Panc1 (cell line): ENCODE results near the gene SSBP2.

Experiments
- CTCF ChIP-seq: fragments of 450-650 bp; IDR thresholded peaks from 2 replicates; pipeline ENCODE4 v1.5.1; 2017; ENCODE audit warnings: mild to moderate bottlenecking
- REST ChIP-seq, 2 experiments: IDR thresholded peaks; 2 replicates each; pipeline ENCODE4 v1.6.1; 2011 to 2012; ENCODE audit warnings: low read depth in 2 of 2, control low read depth in 1 of 2, low read length in 1 of 2, mild to moderate bottlenecking in 1 of 2, moderate library complexity in 1 of 2; ENCODE audit not compliant: insufficient read depth in 1 of 2
- SIN3A ChIP-seq: IDR thresholded peaks from 2 replicates; pipeline ENCODE4 v1.6.1; 2012; ENCODE audit warnings: low read depth, mild to moderate bottlenecking, low read length, moderate library complexity, borderline replicate concordance; ENCODE audit not compliant: insufficient read depth

DNA sequence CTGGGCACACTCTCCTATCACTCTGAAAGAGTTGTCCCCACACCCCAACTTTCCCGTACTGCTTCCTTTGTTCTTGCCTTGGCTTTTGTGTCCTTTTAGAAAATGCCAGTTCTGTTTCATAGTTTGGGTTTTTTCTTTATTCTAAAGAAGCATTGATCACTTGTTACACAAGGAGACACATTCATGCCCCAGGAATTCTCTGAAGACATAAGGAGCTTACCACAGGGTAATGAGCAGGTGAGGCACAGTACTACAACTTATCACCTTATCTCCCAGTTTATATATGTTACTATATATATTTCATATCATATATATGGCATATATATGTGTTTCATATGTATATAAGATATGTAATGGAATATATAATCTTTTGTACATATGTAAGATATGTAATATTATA, 6.5 kb upstream of the SSBP2 start:
- TF ChIP-seq SIN3A (no peak), CTCF (no peak), REST (IDR thresholded peaks at IDR 0.05; ENCODE audit: insufficient read depth in 1 of 2, low read depth in 2 of 2, low read length in 1 of 2) (no peak)
